TTC549 (cell line): ENCODE data around the gene SPANXN4.

Experiments
- FAIRE-seq: peaks from 2 replicates; lab custom pipeline; 2012; peaks lifted over from hg19 to GRCh38; lab: Jason Lieb, UNC

Gene SPANXN4

GRCh38 chrX:143025628-143026027 is at the start of gene SPANXN4:
SPANXN4 (plus strand) TSS chrX:143025928; CDS start chrX:143026015, 87 bp downstream.
- FAIRE-seq, result no peak

- no peak for FAIRE-seq
These were observed 48.4 kb upstream of the SPANXN4 start for GRCh38 chrX:142977128-142977914.

GRCh38 chrX:142978130-142978684 is 47.5 kb upstream of the SPANXN4 start:
- no peak for FAIRE-seq

- FAIRE-seq, result no peak
These were observed 43.0 kb upstream of the SPANXN4 start for GRCh38 chrX:142982679-142983078.

- no peak for FAIRE-seq
These were observed 30.7 kb upstream of the SPANXN4 start for GRCh38 chrX:142994988-142995387.

- no peak for FAIRE-seq
These were observed 27.1 kb upstream of the SPANXN4 start for GRCh38 chrX:142998447-142999198.

- FAIRE-seq, result no peak
These were observed 26.5 kb upstream of the SPANXN4 start for GRCh38 chrX:142999199-142999701.

GRCh38 chrX:143002206-143002605 is 23.5 kb upstream of the SPANXN4 start:
- no peak for FAIRE-seq

- no peak for FAIRE-seq
These were observed 8.5 kb upstream of the SPANXN4 start for GRCh38 chrX:143017272-143017671.

GRCh38 chrX:143027275-143027674 is 1.5 kb downstream of the SPANXN4 start:
- no peak for FAIRE-seq

- FAIRE-seq, result no peak
These were observed 21.8 kb downstream of the SPANXN4 start for GRCh38 chrX:143047511-143047910.

GRCh38 chrX:143058120-143058519 is 32.4 kb downstream of the SPANXN4 start:
- FAIRE-seq, result no peak

- no peak for FAIRE-seq
These were observed 55.5 kb downstream of the SPANXN4 start for GRCh38 chrX:143081231-143081630.

GRCh38 chrX:143082537-143082936 is 56.8 kb downstream of the SPANXN4 start:
- no peak for FAIRE-seq
